Tongue (tissue), 2 donors: Measurements from ENCODE around the gene CORO2A. TPM values are rescaled to one million over a fixed set of nuclear protein-coding genes. Genes with fewer than 3 reads are reported as not detected.
"Not testable (repeated sequence)": the region's sequence is repeated elsewhere in the genome, so short reads cannot be mapped to it uniquely, and the experiment has no call there.

Experiments
- DNase-seq: peaks from one replicate; pipeline ENCODE4 v3.0.0-alpha.2; 2015
- total RNA-seq: library from RNA; depleted of rRNA; stranded (reverse); fragments of >200 nt; gene quantifications from one replicate; pipeline ENCODE4 v1.2.3, GENCODE V29; 2014

Gene CORO2A
- total RNA-seq, 1 donor from 2014 or later = 2.9 TPM

DNA sequence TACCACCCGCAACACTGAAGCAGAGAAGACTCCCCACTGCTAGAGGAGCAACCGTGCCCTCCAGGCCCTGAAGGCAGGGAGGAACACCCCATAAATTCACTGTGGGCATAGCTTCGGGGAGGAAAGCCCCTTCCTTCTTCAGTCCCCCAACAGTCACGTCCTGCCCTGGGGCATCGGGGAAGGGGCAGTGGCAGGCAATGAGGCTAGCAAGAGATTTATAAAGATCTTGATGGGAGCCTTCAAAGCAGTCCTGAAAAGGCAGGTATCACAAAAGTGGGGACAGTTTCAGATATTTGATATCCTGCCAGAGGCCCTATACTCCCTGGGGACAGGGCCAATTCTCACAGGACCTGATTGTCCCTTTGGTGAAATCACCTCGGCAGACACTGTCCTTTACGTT, 56.5 kb downstream of the CORO2A start:
- DNase-seq = no peak

DNA sequence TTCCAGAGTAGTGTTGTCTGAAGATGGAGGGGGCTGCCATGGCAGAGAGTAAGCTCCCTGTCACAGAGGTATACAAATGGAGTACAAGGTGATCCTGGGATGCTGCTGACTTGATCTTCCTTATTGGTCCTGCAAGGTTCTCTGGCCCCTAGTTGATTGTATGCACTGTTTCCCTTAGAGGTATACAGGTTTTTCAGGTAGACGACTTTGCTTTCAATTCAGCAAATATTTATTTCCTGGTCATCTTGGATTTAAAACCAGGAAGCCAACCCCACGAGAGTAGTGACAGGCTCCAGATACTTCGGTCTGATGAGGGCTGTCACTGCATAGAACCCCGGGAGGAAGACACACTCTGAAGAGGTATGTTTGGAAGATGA, 56.9 kb downstream of the CORO2A start:
- DNase-seq = no peak

DNA sequence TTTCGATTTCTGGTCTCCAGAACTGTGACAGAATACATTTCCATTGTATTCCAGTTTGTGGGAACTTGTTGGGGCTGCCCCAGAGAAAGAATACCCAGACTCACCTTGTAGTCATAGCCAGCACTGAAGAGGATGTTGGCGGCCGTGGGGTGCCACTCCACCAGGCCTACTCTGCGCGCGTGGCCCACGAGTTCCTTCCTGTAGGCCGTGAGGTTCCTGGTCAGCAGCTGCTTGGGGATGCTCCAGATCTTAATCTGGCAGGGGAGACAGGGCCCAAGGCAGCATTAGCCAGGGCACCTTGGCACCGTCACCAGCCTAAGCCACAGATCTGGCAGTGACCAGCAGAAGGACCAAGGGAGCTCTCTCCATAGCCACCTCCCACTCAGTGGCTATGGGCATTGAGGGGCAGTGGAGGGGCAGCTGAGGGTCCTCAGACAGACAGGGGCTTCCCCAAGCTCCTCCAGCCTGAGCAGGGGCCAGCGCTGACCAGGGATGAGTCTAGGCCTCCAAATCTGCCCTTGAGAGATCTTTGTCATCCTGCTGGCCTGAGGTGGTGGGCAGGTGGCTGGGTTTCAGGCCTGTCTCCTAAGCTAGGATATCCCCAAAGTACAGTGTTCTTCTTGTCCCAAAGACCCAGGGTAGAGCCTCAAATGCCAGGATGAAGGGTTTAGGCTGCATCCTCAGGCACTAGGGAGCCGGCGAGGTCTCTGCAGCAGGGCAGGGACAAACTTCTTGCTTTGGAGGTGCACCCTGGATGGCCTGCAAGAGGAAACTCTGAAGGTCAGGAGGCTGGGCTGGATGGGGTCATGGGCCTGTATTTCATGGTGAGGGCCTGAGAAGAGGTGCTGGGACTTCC, 57.5 kb downstream of the CORO2A start:
- no peak for DNase-seq

DNA sequence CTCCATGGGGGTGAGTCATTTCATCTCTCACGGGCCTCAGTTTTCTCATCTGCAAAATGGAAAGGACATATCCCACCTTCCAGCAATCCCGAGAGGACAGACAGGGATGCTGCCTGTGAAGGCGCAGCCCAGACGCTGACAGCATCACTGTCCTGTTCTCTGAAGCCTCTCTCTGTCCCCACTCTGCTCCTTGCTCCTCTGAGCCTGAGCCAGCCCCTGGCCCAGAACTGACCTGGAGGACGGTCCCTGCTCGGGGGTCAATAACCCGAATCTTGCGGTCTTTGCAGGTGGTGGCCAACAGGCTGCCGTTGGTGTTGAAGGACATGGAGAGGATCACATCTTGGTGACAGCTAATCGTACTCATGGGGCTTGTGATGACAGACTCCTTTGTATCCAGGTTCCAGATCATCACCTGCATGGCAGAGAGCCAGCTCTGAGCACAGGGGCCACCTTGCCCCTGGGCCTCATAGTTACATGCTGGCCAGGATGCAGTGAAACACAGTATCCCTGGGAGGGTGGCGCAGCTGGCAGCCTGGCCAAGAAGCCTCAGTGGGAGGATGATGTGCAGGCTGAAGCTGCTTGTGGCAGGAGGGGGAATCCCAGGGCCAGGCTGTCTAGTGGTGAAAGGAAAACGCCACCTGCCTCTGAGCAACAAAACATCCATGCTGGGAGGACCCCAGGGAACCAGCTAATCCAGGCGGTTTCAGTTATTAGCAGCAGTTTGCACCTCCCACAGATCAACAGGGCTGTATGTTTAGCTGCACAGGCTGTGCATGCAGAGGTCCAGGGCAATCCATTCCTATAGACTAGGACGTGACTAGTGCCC, 59.4 kb downstream of the CORO2A start:
- peak; percentile 78 for DNase-seq

DNA sequence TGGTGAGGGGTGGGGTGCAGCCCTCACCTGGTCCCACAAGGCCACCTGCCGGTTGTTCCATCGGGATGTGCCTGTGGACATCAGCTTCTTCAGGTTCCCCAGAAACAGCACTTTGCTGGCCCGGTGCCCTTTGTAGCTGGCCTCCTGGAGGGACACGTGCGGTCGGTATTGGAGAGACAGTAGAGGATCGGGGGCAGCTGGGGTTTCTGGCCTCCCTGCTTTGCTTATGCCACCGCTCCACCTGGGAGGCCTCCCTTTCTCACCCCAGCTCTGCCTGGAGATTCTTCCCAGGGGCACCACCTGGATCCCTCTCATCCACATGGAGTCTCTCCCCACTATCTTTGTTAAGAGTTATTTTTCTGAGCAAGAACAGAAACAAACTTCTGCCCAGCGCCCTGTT, 60.3 kb downstream of the CORO2A start:
- DNase-seq = no peak

DNA sequence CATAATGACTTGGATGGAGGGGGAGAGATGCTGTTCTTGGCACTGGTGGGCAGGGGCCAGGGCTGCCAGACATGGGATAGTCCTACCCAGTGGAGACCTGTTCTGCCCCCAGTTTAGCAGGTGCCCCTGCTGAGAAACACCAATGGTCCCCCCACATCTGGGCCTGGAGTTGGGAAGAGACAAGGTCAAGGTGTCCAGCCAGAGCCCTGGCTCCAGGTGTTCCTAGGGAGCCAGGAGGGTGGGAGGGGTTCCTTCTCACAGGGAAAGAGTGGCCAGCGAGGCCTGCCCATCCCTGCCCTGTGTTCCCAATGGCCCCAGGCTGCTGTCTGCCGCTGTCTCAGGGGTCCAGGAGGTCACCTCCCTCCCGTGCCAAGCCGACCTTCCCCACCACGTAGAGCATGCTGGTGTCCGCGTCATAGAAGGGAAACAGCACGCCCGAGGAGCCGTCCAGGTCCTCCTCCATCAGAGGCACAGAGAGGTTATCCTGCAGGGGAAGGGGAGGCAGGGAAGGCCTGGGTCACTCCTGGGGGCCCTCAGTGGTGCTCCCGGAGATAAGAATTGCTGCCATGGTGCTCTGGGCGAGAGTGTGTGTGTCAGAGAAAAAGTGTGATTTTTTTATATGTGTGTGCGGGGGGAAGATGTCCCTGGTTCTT, 61.7 kb downstream of the CORO2A start:
- no peak for DNase-seq

DNA sequence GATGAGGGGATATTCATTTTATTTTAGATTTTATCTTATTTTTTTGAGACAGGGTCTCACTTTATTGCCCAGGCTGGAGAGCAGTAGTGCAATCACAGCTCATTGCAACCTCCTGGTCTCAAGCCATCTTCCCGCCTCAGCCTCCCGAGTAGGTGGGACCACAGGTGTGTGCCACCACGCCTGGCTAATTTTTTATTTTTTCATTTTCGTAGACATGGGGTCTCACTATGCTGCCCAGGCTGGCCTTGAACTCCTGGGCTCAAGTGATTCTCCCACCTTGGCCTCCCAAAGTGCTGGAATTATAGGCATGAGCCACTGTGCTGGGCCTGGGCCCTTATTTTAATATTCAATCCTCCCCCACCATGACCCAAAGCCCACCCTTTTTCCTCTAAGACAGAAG, 62.4 kb downstream of the CORO2A start:
- DNase-seq = not testable (repeated sequence)

DNA sequence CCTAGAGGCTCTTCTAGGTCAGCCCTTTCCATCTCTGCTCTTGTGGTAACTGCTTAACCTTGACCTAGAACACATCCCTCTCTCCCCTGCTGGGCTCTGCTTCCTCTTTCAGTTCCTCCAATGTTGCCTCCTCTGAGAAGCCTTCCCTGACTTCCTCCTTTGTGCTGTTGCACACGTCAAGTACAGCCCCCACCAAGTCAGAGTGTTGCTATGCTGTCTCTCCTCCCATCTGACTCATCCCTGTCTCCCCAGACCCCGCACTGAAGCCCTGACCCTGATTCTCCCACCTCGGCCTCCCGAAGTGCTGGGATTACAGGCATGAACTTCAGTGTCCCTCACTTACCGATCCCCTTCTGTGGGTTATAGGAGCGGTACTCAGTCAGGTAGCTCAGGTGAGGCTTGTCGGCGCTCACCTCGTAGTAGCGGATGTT, 63.0 kb downstream of the CORO2A start:
- DNase-seq = no peak

DNA sequence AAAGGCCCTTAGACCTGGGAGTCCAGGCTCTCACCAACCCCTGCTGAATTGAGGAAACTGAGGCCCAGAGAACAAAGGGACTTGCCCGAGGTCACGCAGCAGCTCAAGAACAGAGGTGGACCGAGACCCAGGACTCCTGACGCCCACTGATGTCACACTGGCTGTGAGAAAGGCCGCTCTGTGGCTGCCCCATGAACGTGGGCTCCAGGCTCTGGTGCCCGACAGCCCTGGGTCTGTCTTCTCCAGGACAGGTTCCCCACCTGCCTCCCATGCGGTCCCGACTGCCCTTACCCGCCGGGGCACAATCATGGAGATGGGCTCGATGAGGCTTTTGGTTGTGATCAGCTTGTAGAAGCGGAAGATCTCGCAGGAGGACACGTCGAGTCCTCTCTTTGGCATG, 64.1 kb downstream of the CORO2A start:
- no peak for DNase-seq

DNA sequence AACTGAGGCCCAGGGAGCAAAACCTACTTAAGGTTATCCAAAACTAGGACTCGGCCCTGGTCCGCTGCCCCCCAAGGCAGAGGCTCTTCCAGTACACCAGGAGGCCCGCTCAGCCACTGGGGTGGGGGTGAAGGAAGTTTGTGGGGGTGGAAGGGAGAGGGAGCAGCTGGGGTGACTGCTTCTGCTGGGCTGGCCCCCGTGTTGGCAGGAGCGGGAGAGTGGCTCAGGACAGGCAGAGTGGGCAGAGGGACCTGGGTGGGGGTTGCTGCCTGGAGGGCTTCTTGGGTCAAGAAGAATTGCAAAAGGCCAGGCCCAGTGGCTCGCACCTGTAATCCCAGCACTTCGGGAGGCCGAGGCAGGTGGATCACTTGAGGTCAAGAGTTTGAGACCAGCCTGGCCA, 65.2 kb downstream of the CORO2A start:
- DNase-seq = no peak

DNA sequence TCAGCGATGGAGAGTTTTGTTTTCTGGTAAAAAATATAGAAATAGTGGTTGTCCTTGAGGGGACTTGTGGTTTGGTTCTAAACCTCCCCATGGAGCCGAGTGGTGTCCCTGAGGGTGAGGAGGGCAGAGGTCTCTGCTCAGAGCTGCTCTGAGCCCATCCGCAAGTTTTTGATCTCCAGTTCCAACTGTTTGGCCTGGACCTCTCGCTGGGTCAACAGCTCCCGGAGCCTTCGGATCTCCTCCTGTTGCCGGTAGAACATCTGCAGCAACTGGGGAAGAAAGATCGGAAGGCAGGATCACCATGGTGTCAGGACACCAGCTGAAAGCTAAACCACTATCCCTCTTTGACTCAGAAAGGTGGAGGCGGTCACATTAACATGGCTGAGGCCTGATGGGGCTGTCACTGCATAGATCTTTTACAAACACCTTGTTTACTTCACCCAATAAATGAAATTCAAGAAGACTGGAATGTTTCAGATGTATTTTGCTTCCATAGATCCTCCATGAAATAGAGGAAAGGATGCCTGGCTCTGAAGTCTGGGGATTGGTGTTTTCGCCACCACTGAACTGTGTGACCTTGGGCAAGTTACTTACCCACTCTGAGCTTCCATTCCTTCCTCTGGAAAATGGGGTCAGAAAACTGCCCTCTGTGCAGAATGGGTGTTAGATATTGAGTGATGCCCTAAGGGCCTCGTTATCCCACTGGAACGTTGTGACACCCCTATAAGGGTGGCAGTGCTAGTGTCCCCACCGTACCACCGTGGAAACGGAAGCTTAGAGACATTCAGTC, 67.6 kb downstream of the CORO2A start:
- no peak for DNase-seq

DNA sequence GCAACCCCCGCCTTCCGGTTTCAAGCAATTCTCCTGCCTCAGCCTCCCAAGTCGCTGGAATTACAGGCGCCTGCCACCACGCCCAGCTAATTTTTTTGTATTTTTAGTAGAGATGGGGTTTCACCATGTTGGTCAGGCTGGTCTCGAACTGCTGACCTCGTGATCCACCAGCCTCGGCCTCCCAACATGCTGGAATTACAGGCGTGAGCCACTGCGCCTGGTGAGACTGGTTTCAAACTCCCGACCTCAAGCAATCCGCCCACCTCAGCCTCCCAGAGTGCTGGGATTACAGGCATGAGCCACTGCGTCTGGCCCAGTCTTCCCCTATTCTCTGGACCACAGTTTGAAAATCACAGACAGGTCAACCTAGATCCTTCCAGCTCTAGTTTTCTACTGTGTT, 68.3 kb downstream of the CORO2A start:
- not testable (repeated sequence) for DNase-seq

DNA sequence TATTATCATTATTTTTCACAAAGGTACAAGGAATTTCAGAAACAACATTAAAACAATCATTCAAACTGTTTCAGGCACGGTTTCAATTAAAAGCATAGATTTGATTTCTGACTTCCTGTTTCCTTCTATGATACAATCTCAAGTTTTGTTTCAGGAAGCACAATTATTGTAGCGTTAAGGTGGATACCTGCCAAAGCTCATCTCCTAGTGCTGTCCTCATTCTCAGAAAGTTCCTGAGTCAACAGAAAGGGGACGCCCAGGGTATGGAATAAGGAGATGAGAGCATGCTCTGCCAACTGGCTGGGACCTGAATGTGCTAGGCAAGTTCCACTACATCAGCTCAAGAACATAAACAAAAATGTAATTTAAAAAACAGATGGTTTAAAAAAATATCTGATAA, 71.4 kb downstream of the CORO2A start:
- DNase-seq = peak; percentile 34

DNA sequence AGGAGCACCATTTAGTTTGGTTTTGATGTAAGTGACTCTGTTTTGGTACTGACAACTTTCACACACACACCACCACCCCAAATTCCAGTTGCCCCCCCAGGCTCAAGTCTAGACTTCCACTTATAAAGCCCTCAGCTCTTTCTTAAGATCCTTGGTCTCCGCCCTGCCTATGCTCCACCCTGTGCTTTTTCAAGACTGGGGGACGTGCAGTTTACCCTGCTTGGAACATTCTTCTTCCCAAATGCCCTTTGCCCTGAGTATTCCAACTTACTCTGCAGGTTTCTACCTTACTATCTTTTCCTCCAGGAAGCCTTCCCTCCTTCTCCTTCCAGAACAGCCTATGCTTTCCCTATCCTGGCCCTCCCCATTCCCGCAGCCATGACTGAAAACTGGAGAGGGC, 72.0 kb downstream of the CORO2A start:
- DNase-seq = no peak

DNA sequence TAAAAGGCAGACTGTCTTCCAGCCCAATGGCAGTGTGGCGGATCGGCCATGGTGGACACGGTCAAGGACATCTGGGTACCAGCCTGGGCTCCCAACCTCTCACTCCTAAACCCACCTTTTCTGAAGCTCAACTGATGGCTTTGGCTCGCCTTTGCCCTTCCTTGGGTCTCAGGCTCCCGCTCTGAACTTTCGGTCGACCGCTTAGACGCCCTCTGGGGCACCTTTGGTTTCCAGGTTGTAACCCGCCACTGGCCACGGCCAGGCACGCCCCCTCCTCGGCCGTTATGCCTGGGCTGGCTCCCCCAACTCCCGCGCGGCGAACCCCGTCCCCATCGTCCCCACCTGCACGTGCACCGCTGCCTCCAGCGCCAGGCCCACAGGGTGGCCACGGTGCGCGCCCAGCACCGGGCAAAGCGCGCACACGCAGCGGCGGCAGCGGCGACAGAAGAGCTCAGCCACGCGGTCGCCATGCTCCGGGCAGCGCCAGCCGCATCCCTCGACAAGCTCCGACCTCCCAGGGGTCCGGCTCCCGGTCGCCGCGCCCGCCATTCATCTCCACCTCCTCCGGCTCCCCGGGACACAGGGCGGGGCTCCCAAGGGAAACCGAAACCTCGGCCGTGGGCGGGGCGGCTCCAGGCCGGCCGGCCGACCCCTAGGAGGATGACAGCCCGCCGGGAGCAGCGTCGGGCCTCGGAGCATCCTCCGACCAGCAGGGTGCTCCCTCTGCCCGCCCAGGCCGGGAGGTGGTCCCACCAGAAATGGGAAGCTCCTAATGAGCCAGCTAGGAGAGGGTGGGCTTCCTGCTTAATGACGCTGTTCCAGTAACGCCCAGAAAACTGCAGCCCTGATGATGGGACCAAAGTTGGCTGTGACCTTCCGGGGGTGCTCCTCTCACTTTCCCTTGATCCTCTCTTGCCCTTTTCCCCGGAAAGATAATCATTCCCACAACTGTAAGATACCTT, 73.5 kb downstream of the CORO2A start, which contains the start of gene TRIM14:
TSS of gene TRIM14 (minus strand) at position 583 of the 962 bp plus-strand sequence. CDS start at position 549, 34 bp downstream.
- DNase-seq = peak; percentile 49

DNA sequence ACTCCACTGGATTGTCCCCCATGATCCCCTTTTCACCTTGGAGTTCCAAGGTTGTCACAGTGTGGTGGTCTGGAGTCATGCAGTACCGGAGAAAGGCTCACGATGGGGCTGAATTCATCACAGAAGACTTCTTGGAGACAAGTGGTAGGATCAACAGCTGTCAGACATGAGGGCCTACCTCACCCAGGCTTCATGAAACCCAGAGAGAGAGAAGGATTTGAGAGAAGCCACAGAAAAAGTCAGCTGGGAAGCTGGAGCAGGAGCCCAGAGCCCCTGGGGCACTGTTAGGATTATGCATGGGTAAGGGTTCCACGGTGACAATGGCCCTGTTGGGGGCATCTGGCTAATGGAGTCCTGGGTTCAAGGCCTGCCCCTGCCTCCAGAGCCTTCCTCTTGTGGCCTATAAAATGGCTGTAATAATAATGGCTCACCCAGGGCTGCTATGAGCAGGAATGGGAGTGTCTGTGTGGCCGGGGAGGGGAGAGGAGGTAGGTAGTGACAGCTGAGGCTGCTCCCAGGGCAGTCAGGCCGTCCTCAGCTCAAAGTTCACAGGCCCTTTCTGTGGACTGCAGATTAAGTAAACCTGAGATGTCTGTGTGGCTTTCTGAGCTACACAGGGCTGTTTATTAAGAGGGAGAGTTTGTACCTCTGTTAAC, 74.3 kb downstream of the CORO2A start:
- DNase-seq = peak; percentile 42

DNA sequence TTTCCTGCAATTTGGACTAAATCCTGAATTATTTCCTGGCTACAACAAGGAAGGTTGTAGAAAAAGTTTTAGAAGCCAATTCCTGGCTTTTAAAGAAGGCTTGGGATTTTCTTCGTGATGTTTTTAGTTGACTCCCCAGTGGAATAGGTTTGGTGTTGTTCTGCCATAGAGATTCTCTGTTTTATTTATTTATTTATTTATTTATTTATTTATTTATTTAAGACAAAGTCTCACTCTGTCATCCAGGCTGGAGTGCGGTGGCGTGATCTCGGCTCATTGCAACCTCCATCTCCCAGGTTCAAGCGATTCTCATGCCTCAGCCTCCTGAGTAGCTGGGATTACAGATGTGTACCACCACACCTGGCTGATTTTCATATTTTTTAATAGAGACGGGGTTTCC, 75.3 kb downstream of the CORO2A start:
- DNase-seq = not testable (repeated sequence)

DNA sequence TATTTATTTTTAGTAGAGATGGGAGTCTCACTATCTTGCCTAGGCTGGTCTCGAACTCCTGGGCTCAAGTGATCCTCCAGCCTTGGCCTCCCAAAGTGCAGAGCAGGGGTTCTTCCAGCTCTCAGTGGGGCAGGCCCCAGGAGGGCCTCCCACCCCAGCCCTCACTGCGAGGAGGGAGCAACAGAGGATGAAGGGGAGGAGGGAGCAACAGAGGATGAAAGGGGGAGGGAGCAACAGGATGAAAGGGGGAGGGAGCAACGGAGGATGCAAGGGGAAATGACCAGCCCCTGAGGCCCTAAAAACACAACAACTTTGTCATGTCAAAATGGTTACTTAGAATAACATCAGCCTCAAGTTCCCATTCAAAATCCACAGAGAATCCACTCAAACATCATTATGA, 83.4 kb downstream of the CORO2A start:
- no peak for DNase-seq

DNA sequence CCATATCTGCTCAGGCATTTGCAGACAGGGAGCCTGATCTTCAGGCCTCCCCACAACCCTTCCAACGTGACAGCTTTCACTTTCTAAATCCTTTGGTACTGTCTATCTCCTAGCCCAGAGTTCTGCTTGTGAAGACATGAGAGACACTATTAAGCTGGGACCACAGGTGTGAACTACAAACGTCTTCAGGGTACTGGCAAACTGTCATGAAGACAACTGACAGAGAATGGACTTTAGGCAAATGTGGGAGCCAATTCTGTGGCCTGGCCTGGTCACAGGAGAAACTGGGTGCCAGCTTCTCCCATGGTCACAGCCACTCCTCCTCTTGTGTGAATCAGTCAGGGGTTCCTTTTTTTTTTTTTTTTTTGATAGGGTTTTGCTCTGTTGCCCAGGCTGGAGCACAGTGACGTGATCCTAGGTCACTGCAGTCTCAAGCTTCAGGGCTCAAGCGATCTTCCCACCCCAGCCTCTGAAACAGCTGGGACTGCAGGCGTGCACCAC, 83.9 kb downstream of the CORO2A start:
- no peak for DNase-seq

DNA sequence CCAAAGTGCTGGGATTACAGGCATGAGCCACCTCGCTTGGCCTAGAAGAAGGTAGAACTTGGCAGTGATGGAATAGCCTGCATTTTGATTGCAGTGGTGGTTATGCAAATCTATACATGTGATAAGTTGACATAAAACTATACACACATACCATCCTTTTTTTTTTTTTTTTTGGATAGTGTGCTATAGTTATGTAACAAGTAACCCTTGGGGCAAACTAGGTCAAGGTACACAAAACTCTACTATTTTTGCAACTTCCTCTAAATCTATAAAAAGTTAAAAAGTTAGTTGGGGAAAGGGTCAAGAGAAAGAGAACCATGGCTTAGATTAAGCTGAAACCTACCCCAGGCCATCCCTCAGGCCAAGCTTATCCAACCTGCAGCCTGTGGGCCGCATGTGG, 84.5 kb downstream of the CORO2A start:
- DNase-seq = no peak
